DND-41 (cell line): Measurements from ENCODE around the gene LARP1B.

Experiments
- ATAC-seq: fragments of 200-7000 bp; cut with Tn5 transposase; 3 replicates; pipeline ENCODE4 v1.9.1; 2021; ENCODE audit warnings: low read depth; ENCODE audit not compliant: insufficient read depth
- DNase-seq: peaks from one replicate; pipeline ENCODE4 v3.0.0-alpha.2; 2020
- H2AFZ ChIP-seq: 2 replicates; pipeline ENCODE4 v1.6.0; 2012; ENCODE audit warnings: low read depth, low read length
- H3K27ac ChIP-seq: 2 replicates; pipeline ENCODE4 v1.5.1; 2012; ENCODE audit warnings: low read length, inconsistent platforms
- H3K27me3 ChIP-seq: fragments of 200-600 bp; sonication (generic); 2 replicates; pipeline ENCODE4 v1.6.0; 2012; ENCODE audit warnings: low read length, mild to moderate bottlenecking, inconsistent platforms; ENCODE audit not compliant: insufficient read depth, poor library complexity
- H3K36me3 ChIP-seq: 2 replicates; pipeline ENCODE4 v1.5.1; 2012; ENCODE audit warnings: low read length, inconsistent platforms; ENCODE audit not compliant: insufficient read depth
- H3K4me1 ChIP-seq: 2 replicates; pipeline ENCODE4 v1.5.1; 2012; ENCODE audit warnings: mild to moderate bottlenecking, low read length; ENCODE audit not compliant: insufficient read depth
- H3K4me2 ChIP-seq: 2 replicates; pipeline ENCODE4 v1.6.0; 2012; ENCODE audit warnings: mild to moderate bottlenecking, moderate library complexity, low read length, inconsistent platforms; ENCODE audit not compliant: insufficient read depth
- H3K4me3 ChIP-seq, 2 experiments: fragments of 200-600 bp in 1 of 2; shearing (Covaris generic) in 1 of 2; 2 replicates each; pipeline ENCODE4 v1.5.1; 2012 to 2016; ENCODE audit warnings: inconsistent platforms in 2 of 2, low read length in 2 of 2, mild to moderate bottlenecking in 2 of 2, low read depth in 1 of 2, moderate library complexity in 1 of 2
- H3K79me2 ChIP-seq: 2 replicates; pipeline ENCODE4 v1.6.0; 2012; ENCODE audit warnings: low read length, inconsistent platforms; ENCODE audit not compliant: insufficient read depth
- H3K9ac ChIP-seq: 2 replicates; pipeline ENCODE4 v1.6.0; 2012; ENCODE audit warnings: low read depth, mild to moderate bottlenecking, inconsistent platforms, low read length, moderate library complexity
- H3K9me3 ChIP-seq: 2 replicates; pipeline ENCODE4 v1.5.1; 2012; ENCODE audit warnings: low read length, moderate library complexity, mild to moderate bottlenecking, inconsistent platforms; ENCODE audit not compliant: insufficient read depth, severe bottlenecking
- H4K20me1 ChIP-seq: 2 replicates; pipeline ENCODE4 v1.6.0; 2012; ENCODE audit warnings: low read length; ENCODE audit not compliant: insufficient read depth
- EZH2 ChIP-seq: IDR thresholded peaks from 3 replicates; pipeline ENCODE4 v1.6.1; 2012; ENCODE audit warnings: borderline replicate concordance, low read depth, mild to moderate bottlenecking, moderate library complexity, low read length, inconsistent platforms; ENCODE audit not compliant: severe bottlenecking
- TF ChIP-seq, protein P1 (sequence below): IDR thresholded peaks from 2 replicates; pipeline ENCODE4 v1.5.1; 2012; ENCODE audit warnings: borderline replicate concordance, low read length, moderate library complexity, mild to moderate bottlenecking; ENCODE audit not compliant: poor library complexity, severe bottlenecking; ENCODE audit errors: extremely low read depth

LARP1B gene

DNA sequence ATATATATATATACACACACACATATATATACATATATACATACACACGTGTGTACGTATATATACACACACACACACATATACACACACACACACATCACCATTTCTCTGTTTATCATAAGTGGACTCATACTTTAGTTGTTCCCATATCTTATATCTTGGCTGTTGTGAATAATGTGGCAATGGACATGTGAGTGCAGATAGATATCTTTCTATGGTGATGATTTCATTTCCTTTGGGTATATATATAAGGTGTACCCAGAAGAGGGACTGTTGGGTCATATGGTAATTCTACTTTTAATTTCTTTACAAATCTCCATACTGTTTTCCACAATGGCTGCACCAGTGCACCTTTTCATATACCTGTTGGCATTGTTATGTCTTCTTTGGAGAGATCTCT, 105.9 kb downstream of the LARP1B start:
- Histone ChIP-seq H3K36me3 (no peaks in the 10 kb centered on the region), H3K9ac (no peak overlapping the region), H3K4me3 (no peak overlapping the region), H3K9me3 (no peaks in the 10 kb centered on the region), H3K27me3 (no peaks in the 10 kb centered on the region), H3K4me2 (no peak overlapping the region), H3K79me2 (no peaks in the 10 kb centered on the region), H3K4me1 (no peaks in the 10 kb centered on the region), H4K20me1 (no peaks in the 10 kb centered on the region), H2AFZ (no peak overlapping the region), H3K27ac (no peak overlapping the region)
- DNase-seq, result no peak
- TF ChIP-seq, protein P1, sequence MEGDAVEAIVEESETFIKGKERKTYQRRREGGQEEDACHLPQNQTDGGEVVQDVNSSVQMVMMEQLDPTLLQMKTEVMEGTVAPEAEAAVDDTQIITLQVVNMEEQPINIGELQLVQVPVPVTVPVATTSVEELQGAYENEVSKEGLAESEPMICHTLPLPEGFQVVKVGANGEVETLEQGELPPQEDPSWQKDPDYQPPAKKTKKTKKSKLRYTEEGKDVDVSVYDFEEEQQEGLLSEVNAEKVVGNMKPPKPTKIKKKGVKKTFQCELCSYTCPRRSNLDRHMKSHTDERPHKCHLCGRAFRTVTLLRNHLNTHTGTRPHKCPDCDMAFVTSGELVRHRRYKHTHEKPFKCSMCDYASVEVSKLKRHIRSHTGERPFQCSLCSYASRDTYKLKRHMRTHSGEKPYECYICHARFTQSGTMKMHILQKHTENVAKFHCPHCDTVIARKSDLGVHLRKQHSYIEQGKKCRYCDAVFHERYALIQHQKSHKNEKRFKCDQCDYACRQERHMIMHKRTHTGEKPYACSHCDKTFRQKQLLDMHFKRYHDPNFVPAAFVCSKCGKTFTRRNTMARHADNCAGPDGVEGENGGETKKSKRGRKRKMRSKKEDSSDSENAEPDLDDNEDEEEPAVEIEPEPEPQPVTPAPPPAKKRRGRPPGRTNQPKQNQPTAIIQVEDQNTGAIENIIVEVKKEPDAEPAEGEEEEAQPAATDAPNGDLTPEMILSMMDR, result no peak
- no peak for TF ChIP-seq EZH2
- ATAC-seq, result no peak

DNA sequence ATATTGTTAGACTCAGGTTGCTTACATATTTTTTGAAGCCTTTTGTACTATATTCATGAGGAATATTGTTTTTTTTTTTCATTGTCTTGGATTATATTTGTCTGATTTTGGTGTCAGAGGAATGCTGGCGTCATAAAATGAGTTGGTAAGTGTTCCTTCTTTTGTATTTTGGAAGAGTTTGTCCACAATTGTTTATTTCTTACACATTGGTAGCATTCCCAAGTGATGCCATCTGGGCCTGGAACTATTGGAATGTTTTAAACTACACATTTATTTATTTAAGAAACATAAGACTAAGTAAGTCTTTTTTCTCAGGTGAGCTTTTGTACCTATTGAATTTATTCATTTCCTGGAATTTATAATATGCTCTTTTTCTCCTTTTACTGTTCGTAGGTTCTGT, 107.6 kb downstream of the LARP1B start:
- DNase-seq (no peak), ATAC-seq (no peak)
- no peaks in the 10 kb centered on the region for H3K36me3 ChIP-seq
- H3K27ac ChIP-seq, result no peak overlapping the region
- H4K20me1 ChIP-seq, result no peaks in the 10 kb centered on the region
- H3K9ac ChIP-seq, result no peak overlapping the region
- no peaks in the 10 kb centered on the region for H3K27me3 ChIP-seq
- no peak overlapping the region for H3K4me3 ChIP-seq
- H3K79me2 ChIP-seq, result no peaks in the 10 kb centered on the region
- H3K9me3 ChIP-seq, result no peaks in the 10 kb centered on the region
- H3K4me1 ChIP-seq, result no peaks in the 10 kb centered on the region
- TF ChIP-seq, protein P1, result no peak
- no peak for TF ChIP-seq EZH2
- no peak overlapping the region for H3K4me2 ChIP-seq
- H2AFZ ChIP-seq, result no peak overlapping the region

GRCh38 chr4:128169245-128169644, 108.1 kb downstream of the LARP1B start:
- Histone ChIP-seq H4K20me1 (no peaks in the 10 kb centered on the region), H3K27ac (no peak overlapping the region), H2AFZ (no peak overlapping the region), H3K4me2 (no peak overlapping the region), H3K4me1 (no peaks in the 10 kb centered on the region), H3K9ac (no peak overlapping the region), H3K9me3 (no peaks in the 10 kb centered on the region), H3K4me3 (no peak overlapping the region), H3K79me2 (no peaks in the 10 kb centered on the region), H3K36me3 (no peaks in the 10 kb centered on the region), H3K27me3 (no peaks in the 10 kb centered on the region)
- TF ChIP-seq, protein P1, result no peak
- TF ChIP-seq EZH2, result no peak
- no peak for ATAC-seq
- DNase-seq, result no peak

DNA sequence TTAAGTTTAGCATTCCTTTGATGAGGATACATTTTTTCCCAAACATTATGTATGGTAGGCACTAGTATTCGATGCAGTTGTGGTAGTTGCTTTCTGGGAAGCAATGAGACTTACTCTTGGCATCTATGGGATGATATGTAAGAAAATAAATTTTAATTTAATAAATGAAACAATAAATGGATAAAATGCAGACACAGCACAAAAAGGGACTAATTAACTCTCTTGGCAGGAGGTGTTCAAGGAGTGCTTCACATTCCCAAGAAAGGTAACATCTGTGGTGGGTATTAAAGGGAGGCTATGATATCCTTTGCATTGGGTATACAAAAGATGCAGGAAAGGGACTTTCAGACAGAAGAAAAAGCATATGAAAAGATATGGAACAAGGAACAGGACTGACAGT, 115.5 kb downstream of the LARP1B start:
- no peaks in the 10 kb centered on the region for H3K4me1 ChIP-seq
- H3K9ac ChIP-seq, result no peak overlapping the region
- H2AFZ ChIP-seq, result no peak overlapping the region
- no peaks in the 10 kb centered on the region for H3K36me3 ChIP-seq
- TF ChIP-seq EZH2, result no peak
- TF ChIP-seq, protein P1, result no peak
- no peaks in the 10 kb centered on the region for H3K79me2 ChIP-seq
- H3K4me2 ChIP-seq, result no peak overlapping the region
- DNase-seq (no peak), ATAC-seq (no peak)
- H3K27me3 ChIP-seq, result no peaks in the 10 kb centered on the region
- H3K9me3 ChIP-seq, result no peaks in the 10 kb centered on the region
- no peaks in the 10 kb centered on the region for H4K20me1 ChIP-seq
- no peak overlapping the region for H3K27ac ChIP-seq
- no peak overlapping the region for H3K4me3 ChIP-seq
